HepG2 (cell line): ENCODE data around the gene ROM1.
"Not testable (repeated sequence)": the region's sequence is repeated elsewhere in the genome, so short reads cannot be mapped to it uniquely, and the experiment has no call there.

ENCODE experiments used
- BCL3 ChIP-seq: sonication (generic); formaldehyde crosslinking; IDR thresholded peaks from 2 replicates; pipeline ENCODE4 v1.5.1; 2020; ENCODE audit warnings: mild to moderate bottlenecking, missing genetic modification reagents, moderate library complexity
- ELF3 ChIP-seq: IDR thresholded peaks from 2 replicates; pipeline ENCODE4 v1.6.1; 2016; ENCODE audit warnings: missing genetic modification reagents, missing compliant biosample characterization
- EZH2 ChIP-seq: conservative IDR thresholded peaks from 2 replicates; pipeline ENCODE4 v1.6.1; 2012; ENCODE audit warnings: mild to moderate bottlenecking, low read depth, low read length, moderate library complexity
- GABPA ChIP-seq, 2 experiments: IDR thresholded peaks; 2 replicates each; pipeline ENCODE4 v1.6.1; 2011 to 2016; ENCODE audit warnings: low read depth in 2 of 2, low read length in 1 of 2, missing biosample characterization in 1 of 2, missing genetic modification characterization in 1 of 2
- HDAC2 ChIP-seq: sonication (generic); formaldehyde crosslinking; IDR thresholded peaks from 2 replicates; pipeline ENCODE4 v1.4.0; 2020; ENCODE audit warnings: missing genetic modification reagents
- HDAC6 ChIP-seq: fragments of 200-600 bp; sonication (generic); IDR thresholded peaks from 2 replicates; pipeline ENCODE4 v1.7.0; 2017; ENCODE audit warnings: mild to moderate bottlenecking, antibody characterized with exemption, low read length, low read depth
- JUN ChIP-seq: sonication (generic); formaldehyde crosslinking; IDR thresholded peaks from 2 replicates; pipeline ENCODE4 v1.4.0; 2020; ENCODE audit warnings: mild to moderate bottlenecking, missing genetic modification reagents
- NBN ChIP-seq: fragments of 450-650 bp; conservative IDR thresholded peaks from 2 replicates; pipeline ENCODE4 v1.6.1; 2017
- PHF8 ChIP-seq: sonication (generic); formaldehyde crosslinking; IDR thresholded peaks from 2 replicates; pipeline ENCODE4 v1.5.0; 2020; ENCODE audit warnings: missing genetic modification reagents
- RERE ChIP-seq: IDR thresholded peaks from 2 replicates; pipeline ENCODE4 v1.6.1; 2016; ENCODE audit warnings: low read depth, missing genetic modification reagents, missing compliant biosample characterization
- RFXAP ChIP-seq: sonication (generic); formaldehyde crosslinking; IDR thresholded peaks from 2 replicates; pipeline ENCODE4 v1.4.0; 2020; ENCODE audit warnings: missing genetic modification reagents, borderline replicate concordance
- ZBTB8A ChIP-seq: sonication (generic); formaldehyde crosslinking; IDR thresholded peaks from 2 replicates; pipeline ENCODE4 v1.4.0; 2020; ENCODE audit warnings: mild to moderate bottlenecking, low read depth, missing genetic modification reagents, borderline replicate concordance
- ZKSCAN8 ChIP-seq: IDR thresholded peaks from 2 replicates; pipeline ENCODE4 v1.6.1; 2016; ENCODE audit warnings: borderline replicate concordance, missing genetic modification reagents, missing compliant biosample characterization

- not testable (repeated sequence) for TF ChIP-seq ELF3; RFXAP (CRISPR knock-in tag); JUN (CRISPR knock-in tag); ZKSCAN8 (CRISPR knock-in tag); GABPA (IDR thresholded peaks at IDR 0.05; ENCODE audit: low read depth, low read length); GABPA (CRISPR knock-in tag; IDR thresholded peaks at IDR 0.05; ENCODE audit: low read depth); HDAC2 (CRISPR knock-in tag); RERE; BCL3 (CRISPR knock-in tag); ZBTB8A; PHF8; NBN; EZH2; HDAC6
Measured at GRCh38 chr11:62571493-62571892, 41.6 kb upstream of the ROM1 start.
